ENCODE results near the gene FAM228A.

FAM228A gene

DNA sequence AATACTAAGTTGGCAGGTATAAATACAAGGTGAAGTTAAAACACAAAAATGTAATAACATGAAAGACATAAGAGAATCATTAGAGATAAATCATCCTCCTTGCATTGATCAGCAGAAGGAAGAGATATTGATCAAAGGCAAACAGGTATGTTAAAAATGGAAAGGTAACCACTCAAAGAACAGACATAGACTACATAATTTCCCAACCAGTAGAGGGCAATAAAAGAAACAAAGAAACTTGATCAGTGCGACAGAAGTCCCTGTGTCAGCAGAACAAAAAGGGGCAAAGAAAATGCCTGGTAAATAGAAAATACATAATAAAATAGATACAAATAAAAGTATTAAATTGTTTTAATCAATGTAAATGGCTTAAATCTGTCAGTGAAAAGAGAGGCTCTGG is 53.6 kb downstream of the FAM228A start:
- no peak for DNase-seq (ENCODE audit: low spot score)

DNA sequence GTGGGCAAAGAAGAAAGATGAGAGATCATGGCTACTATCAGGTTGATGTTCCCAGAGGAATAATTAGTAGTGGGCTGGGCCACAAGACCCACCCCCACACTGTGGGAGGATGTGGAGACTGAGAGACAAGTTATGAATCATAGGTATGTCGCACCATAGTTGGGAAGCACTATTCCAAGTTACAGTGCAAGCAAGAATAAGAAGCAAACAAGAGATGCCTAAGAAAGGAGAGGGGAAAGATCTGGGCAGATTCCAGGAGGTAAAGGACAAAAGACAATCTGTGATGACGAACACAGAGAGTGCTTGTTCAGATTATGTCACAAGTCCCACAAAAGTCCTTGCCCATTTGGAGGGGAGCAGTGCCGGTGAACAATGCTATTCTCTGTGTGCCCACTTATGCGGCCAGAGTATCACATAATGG is 56.6 kb downstream of the FAM228A start:
- no peak for DNase-seq (ENCODE audit: low spot score)

DNA sequence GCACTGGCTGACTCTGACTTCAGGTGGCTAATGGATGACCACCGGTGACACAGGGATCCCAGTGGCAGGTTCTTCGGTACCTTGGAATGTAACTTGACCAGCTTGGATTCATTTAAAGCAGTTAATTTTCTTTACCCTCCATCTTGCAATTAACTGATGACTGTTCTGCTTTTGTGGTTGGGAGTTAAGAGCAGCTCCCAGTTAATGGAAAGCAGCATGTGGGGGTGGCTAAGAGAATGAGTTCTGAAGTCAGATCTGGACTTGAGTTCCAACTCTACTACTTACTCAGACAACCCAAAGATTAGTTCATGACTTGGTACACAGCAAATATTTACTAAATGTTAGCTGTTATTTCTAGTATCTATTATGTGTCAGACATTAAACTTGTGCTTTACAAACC is 58.5 kb downstream of the FAM228A start:
- no peak for DNase-seq (ENCODE audit: low spot score)

DNA sequence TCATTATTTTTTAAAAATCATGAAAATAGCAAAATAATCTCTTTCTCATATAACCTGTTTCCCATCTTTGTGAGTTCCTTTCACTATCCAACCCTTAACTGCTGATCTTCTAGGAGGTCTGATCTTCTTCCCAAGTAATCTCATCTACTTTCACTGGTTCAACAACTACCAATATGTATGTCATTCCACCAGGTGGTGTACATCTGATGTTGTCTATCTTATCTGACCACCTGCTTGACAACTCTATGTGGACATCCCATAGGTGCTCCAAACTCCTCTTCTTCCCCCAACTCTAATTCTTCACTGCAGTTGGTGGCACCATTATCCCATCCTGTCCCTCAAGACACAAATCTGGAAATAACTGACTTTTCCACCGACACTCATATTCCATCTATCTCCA is 62.5 kb downstream of the FAM228A start:
- DNase-seq (ENCODE audit: low spot score) = no peak

DNA sequence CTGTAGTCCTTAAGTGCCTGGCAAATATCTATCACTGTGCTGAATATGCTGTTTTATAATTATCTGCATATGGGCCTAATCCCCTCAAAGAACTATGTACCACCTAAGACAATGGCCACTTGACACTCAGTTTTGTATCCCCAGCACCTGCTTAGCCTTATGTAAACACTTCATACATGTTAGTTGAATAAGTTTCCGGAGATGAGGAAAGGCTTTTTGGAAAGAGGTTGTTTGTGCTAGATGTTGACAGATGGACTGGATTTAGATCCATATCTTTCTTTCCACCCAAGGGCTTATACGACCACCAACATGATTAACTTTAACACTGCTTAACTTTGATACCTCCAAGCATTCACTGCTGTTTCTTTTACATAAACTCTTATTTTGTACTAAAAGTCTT is 63.3 kb downstream of the FAM228A start:
- DNase-seq (ENCODE audit: low spot score) = no peak

DNA sequence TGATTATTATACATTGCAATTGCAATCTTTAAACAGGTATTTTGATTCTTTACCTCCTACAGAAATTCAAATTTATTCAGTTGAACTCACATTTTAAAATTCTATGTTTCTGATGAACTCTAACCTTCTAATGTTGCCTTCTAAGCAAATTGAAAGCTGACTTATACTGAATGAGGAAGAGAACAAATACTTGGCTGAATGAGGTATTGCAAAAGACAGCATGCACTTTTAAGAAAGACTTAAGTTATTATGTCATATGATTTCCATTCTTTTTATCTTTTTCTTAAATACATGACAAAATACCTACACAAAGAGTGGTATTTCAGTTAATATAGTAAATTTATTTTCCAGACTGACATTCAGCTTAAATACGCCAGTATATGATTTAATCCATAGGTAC is 64.7 kb downstream of the FAM228A start:
- DNase-seq (ENCODE audit: low spot score) = no peak
